Spleen (tissue), 7 donors: ENCODE measurements around the gene GMFB.

Experiments used
- POLR2A ChIP-seq, 3 donors: fragments of 450-650 bp; IDR thresholded peaks; one replicate each; pipeline ENCODE4 v1.5.1; 2017; ENCODE audit warnings: antibody characterized with exemption in 3 of 3, mild to moderate bottlenecking in 1 of 3
- POLR2AphosphoS5 ChIP-seq, 3 donors: sonication (generic); formaldehyde crosslinking; IDR thresholded peaks; one replicate each; pipeline ENCODE4 v1.5.1; 2017; ENCODE audit warnings: antibody characterized with exemption in 3 of 3
- TF ChIP-seq, protein P1 (sequence below), 11 experiments: fragments of 200-600 bp in 7 of 11; fragments of 450-650 bp in 4 of 11; sonication (generic) in 4 of 11; IDR thresholded peaks in 8 of 11; conservative IDR thresholded peaks in 3 of 11; 1 replicate in 7 of 11; 2 replicates in 4 of 11; pipeline versions ENCODE4 v1.4.0 to v1.8.0; 2016 to 2021; ENCODE audit warnings: antibody characterized with exemption in 11 of 11, inconsistent platforms in 4 of 11, mild to moderate bottlenecking in 1 of 11
- donor health status: DM: no; HTN: no; CAD: no; lungs with moderate emphysema.
- donor health status: DM: no; HTN: no; CAD: no.
- donor health status: DM: no; HTN: no; CAD: no.

DNA sequence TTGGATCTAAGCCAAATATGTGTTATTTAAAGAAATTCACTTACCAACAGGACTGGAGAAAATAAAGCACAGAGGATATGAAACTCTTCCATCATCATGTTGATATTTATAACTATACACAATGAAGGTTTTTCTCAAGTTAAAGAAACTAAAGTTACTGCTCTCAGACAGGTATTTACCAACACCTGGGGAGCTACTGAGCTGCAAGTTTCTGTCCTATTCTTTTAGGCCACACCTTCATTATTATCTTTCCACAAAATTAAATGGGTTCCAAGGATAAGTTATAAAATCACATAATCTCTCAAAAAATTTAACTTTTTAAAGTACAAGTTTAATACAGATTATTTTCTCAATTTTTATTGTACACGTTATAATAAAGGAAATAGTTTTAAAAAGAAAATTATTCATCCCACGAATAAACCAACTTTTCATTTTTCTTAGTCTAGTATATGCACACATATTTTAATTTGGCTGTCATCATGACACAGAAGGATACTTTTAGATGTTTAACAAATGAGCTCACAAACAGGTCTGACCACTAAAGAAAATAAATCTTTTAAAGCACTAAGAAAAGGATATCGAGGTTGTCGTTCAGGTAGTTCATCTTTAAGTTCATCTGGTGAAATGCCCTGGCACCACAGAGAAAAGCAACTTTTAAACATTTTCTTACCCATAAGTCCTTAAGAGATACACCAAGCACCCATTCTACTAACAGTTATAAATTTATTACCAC is 7.8 kb downstream of the GMFB start:
- TF ChIP-seq POLR2A (IDR thresholded peaks at IDR 0.05) (no peak), POLR2AphosphoS5 (IDR thresholded peaks at IDR 0.05) (no peak)
- TF ChIP-seq, protein P1, sequence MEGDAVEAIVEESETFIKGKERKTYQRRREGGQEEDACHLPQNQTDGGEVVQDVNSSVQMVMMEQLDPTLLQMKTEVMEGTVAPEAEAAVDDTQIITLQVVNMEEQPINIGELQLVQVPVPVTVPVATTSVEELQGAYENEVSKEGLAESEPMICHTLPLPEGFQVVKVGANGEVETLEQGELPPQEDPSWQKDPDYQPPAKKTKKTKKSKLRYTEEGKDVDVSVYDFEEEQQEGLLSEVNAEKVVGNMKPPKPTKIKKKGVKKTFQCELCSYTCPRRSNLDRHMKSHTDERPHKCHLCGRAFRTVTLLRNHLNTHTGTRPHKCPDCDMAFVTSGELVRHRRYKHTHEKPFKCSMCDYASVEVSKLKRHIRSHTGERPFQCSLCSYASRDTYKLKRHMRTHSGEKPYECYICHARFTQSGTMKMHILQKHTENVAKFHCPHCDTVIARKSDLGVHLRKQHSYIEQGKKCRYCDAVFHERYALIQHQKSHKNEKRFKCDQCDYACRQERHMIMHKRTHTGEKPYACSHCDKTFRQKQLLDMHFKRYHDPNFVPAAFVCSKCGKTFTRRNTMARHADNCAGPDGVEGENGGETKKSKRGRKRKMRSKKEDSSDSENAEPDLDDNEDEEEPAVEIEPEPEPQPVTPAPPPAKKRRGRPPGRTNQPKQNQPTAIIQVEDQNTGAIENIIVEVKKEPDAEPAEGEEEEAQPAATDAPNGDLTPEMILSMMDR (IDR thresholded peaks at IDR 0.05 in 8 of 11, conservative IDR thresholded peaks at IDR 0.05 in 3 of 11), result no peak
